Jurkat, Clone E6-1 (cell line): ENCODE data around the gene WDR93.

Experiments used
- DNase-seq: peaks from one replicate; pipeline ENCODE4 v3.0.0-alpha.2; 2011; ENCODE audit warnings: low read depth, low spot score
- H3K4me3 ChIP-seq: 2 replicates; pipeline ENCODE4 v1.5.1; 2011; ENCODE audit warnings: mild to moderate bottlenecking, low read length, control low read depth, moderate library complexity

WDR93 gene

DNA sequence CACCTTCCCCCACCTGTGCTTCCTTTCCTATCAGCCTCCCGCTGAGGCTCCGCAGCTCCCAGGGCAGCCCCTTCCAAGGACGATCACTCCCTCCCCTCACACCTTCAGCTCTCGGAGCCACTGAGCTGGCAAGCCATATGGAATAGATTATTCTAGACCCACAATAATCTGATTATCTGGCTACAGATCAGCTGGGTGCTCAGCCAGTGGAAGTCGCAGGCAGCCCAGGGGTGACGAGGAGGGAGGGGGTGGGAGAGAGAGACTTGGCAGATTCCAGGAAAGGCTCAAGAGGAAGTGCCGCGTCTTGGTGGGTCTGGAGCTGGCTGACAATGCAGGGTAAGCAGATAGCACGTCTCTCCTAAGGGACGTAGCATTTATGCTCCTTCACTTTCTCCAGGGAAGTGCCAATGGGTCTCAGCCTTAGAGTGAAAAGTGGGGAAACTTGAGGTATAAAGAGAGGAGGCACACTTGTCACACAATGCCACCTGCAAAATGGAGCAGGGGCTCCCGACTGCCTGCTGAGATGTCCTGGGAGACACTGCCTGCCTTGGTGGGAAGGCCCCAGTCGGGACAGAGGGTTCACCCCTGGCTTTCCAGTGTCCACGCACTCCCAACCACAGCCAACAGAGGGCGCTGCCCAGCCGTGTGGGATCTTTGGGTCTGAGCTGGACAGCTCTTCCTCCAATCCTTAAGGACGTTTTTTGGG lies 69.8 kb downstream of the WDR93 start:
- peak; percentile 14 for DNase-seq
- no peak overlapping the region for H3K4me3 ChIP-seq

DNA sequence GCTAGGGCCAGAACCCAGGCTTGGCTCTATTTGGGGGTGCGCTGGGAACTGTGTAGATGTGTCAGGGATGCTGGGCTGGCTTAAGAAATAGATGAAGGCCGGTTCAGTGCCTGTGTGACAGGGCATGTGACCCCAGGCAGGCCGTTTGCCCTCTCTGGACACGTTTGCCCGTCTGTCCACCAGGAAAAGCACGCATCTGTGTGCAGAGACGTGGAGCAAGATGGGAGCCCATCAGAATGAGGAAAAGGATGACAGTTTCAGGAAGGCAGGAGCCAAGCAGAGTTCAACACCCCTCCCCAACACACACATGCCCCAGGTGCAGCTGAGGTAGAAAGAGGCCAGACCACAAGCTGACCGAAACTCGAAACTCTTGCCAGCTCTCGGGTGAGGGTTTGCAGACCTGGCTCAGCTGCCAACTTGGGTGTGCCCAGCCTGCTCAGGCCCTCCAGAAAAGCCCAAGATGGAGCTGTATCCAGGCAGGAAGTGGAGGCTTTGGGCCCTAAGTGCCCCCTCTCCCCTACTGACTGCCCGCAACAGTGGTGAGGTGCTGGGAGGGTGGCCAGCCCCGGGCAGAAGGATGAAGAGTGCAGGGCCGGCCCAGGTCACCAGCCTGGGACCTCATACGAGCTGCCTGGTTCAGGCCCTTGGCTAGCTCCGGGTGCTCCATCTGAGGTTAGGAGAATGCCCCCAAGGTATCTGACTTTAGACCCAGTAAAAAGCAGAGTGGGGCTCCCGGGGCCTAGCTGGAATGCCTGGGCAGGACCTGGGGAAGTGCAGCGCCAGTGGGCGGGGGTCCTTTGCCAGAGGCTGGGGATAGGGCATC lies 70.6 kb downstream of the WDR93 start:
- DNase-seq: no peak
- no peak overlapping the region for H3K4me3 ChIP-seq

DNA sequence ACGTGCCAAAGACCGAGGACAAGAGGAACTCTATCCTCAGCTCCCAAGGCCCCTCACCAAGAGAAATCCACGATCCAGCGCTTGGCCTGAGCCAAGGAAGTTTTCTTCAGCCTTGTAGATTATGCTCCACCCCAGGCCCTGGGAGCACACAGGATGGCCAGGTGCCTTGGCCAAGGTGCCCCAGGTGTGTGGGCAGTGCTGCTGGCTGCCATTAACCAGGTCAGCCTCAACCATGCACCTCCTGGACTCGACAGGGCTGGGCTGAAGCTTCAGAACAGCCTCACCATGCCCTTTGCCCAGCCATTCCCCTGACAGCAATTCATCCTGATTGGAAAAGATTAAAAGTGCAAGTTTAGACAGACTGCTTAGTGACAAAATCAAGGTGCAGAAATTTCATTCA lies 71.3 kb downstream of the WDR93 start:
- H3K4me3 ChIP-seq: no peak overlapping the region
- no peak for DNase-seq

DNA sequence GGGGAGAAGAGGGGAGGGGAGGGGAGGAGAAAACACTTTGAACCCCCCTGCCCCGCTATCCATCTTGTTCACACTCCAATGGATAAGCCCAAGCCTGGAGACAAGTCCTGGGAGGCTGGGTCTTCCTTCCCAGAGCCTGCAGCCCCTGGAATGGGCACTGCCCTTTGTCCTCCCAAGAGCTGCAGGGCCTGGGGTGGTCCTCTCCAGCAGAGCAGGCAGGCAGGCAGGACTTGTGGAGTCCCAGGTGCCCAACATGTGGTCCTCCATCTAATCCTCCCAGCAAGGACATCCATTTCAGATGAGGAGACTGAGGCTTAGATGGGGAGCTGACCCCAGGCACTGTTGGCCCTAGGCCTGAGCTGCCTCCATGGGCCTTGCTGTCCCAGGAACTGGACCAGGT lies 75.1 kb downstream of the WDR93 start:
- no peak overlapping the region for H3K4me3 ChIP-seq
- no peak for DNase-seq

DNA sequence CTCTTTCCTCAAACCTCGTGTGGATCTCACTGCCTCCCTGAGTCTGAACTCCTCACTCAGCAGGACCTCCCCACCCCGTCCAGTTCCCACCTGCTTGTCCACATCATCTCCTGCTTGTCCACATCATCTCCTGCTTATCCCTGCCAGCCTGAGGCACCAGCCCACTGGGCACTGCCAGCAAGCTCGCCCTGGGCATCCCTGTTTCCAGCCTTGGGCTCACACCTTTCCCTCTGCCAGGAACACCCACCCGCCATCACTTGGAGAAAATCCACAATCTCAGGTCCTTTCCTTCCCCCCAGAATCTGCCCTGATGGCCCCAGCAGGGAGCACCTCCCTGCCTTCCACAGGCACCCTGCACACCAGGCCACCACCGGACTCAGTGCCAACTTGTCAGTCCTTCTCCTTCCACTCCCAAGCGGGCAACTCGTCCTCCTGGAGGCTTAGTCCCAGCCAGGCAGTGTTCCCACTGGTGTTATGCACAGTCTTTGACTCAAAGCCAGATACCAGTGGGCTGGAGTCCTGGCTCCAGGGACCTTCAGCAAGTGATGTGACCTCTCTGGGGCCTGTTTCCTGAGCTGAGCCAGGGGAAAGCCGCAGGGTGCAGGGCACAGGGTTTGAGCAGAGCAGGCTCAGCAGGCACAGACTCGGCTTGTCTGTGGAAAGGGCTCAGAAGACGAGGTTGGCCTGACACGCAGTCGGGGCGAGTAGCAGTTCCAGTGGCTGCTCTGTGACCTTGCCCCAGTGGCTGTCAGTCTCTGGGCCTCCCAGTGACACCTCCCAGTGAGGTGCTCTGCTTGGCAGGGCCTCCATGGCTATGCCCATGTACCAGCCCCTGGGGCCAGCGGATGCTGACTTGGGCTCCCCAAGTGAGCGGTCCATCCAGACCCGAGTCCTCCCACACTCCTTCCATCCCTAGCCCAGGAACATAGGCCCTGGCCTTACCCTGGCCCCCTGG lies 76.0 kb downstream of the WDR93 start:
- no peak for DNase-seq

DNA sequence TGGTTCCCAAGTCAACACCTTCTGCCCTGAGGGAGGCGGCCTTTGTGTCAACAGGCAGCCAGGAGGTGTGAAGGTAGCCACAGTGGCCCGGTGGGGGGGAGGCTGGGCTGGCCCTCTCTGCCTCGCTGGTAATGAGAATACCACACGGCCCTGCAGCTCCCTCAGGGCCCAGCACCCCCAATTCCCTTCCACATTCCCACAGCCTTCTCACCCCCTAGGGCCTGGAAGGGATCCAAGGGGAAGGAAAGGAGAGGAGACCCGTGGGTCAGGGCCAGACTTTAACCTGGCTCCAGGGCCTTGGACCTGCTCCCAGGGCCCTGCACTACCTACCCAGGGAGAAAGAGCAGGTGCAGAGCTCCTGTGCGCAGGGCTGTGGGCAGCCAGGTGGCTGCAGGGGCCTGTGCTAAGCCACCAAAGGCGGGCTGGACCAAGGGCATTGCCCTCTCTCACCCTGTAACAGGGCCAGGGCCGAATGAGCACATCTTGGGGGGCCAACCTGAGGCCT lies 76.9 kb downstream of the WDR93 start:
- DNase-seq: no peak
- H3K4me3 ChIP-seq: no peak overlapping the region

More for the DNA sequence above, 76.0 kb downstream of the WDR93 start:
- no peak overlapping the region for H3K4me3 ChIP-seq

DNA sequence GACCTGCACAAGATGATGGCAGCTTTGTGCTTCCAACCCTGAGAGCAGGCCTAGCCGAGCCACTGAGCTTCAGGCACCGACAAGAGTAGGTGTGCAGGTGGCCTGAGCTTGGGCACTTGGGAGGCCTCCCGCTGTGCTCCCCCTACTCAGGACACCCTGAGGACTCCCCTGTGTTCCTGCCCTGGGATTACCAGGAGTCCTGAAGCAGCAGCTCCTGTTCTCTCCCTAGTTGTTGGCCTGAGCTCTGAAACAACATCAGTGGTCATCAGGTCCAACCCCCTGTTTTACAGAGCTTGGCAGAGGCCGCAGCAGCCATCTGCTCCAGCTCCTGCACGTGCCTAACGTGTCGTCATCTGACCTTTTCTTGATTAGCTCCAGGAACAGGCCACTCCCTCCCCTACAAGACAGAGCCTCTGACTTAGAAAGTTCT lies 77.5 kb downstream of the WDR93 start:
- DNase-seq: no peak
- H3K4me3 ChIP-seq: no peak overlapping the region

DNA sequence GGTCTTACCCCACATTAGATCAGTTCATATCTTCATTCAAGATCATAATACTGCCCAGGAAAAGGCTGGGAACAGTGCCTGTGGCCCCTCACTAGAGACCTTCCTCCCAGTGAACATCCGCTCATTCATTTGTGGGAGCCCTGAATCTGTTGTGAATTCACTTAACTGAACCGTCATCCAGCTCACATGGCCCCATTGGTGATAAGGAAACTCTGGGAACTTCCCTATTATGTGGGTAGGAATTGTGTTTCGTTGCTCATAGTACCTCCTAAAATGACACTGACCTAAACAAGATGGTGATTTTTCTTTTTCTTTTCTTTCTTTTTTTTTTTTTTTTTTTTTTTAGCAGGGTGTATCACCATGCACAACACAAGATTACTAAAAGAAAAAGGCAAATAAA lies 78.8 kb downstream of the WDR93 start:
- H3K4me3 ChIP-seq: no peak overlapping the region
- no peak for DNase-seq

DNA sequence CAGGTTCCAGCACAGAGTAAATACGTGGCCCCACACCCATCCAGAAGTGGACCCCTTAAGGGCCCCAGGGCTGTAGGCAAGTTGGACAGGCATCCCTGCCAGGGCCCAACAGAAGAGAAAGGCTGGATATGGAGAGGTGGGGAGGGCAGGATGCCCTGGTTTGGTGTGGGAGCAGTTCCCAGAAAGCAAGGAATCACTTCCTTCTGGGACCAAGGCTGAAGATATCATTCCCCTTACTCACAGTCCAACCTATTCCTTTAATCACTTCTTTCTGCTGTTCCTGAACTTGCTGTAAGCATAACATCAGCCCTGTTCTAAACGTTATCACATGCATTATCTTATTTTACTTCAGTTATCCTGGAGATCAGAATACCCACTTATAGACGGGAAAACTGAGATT lies 79.4 kb downstream of the WDR93 start:
- no peak for DNase-seq
- H3K4me3 ChIP-seq: no peak overlapping the region

DNA sequence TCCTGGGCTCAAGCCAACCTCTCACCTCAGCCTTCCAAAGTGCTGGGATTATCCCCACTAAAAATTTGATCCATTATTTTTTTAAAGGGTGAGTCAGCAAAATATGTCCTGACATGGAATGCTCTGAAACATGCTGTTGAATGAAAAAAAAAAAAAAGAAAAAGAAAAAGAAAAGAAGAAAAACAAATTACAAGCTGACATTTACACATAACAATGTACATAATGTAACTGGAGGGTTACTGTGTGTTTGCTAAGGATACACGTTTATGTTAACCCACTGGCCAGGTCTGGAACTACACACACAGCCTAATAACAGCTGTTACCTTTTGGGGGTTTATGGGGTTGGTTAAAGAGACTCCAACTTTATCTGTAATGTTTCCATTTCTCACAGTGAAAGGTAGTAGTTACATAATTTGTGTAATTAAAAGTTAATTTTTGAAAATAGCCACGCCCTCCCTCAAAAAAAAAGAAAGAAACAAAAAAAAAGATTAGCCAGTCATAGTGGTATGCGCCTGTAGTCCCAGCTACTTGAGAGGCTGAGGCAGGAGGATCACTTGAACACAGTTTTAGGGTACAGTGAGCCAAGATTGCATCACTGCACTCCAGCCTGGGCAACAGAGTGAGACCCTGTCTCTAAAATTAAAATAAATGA lies 82.4 kb downstream of the WDR93 start:
- H3K4me3 ChIP-seq: no peak overlapping the region
- DNase-seq: peak; percentile 22

DNA sequence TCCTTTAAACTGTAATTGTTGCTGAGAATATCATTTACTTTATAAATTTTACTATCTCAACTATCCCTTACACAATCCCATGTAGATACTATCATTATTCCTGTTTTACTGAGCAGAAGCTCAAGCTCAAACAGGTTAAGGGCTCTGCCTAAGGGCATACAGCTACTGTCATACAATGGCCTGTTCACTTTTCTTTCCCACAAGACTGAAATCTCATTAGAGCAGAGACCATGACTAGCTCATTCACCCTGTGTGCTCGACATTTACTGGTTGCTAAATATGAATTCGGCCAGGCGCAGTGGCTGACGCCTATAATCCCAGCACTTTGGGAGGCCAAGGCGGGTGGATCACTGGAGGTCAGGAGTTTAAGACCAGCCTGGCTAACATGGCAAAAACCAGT lies 83.9 kb downstream of the WDR93 start:
- H3K4me3 ChIP-seq: no peak overlapping the region
- no peak for DNase-seq

DNA sequence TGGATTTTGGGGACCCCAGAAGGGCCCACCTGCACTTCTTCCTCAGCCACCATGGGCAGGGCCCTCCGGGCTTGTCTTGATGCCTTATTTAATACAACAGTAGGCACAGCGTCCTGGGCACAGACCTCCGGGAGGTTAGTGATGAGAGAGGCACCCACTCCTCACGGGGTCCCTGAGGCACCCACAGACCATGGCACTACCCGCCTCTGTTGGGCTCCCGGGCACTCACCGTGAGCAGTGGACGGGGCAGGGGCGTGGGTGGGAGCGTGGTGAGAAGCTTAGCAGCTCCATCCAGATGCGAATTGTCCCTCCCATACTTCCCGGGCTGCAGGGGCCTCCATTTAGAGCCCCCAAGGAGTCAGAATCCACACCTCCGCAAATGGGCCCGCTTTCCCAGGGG lies 85.2 kb downstream of the WDR93 start:
- DNase-seq: no peak
- no peak overlapping the region for H3K4me3 ChIP-seq

DNA sequence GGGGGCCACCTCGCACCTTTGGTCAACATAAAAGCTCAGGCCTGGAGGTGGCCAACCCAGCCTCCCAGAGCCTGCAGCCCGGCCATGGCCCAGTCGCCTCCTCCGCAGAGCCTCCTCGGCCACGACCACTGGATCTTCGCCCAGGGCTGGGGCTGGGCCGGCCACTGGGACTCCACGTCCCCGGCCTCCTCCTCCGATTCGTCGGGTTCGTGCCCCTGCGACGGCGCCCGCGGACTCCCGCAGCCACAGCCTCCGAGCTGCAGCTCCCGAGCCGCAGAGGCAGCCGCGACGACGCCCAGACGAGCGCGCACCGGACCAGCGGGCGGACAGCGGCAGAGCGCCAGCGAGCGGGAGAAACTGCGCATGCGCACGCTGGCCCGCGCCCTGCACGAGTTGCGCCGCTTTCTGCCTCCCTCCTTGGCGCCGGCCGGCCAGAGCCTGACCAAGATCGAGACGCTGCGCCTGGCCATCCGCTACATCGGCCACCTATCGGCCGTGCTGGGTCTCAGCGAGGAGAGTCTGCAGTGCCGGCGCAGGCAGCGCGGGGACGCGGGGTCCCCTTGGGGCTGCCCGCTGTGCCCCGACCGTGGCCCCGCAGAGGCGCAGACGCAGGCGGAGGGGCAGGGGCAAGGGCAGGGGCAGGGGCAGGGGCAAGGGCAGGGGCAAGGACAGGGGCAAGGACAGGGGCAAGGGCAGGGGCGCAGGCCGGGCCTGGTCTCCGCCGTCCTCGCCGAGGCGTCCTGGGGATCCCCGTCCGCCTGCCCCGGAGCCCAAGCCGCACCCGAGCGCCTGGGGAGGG lies 85.9 kb downstream of the WDR93 start, which contains the start of gene MESP2:
TSS of gene MESP2 (plus strand) at position 59 of the 799 bp plus-strand sequence. CDS start at position 85, 26 bp downstream.
- DNase-seq: no peak
- H3K4me3 ChIP-seq: peak within 1 kb of the TSS; percentile 33

DNA sequence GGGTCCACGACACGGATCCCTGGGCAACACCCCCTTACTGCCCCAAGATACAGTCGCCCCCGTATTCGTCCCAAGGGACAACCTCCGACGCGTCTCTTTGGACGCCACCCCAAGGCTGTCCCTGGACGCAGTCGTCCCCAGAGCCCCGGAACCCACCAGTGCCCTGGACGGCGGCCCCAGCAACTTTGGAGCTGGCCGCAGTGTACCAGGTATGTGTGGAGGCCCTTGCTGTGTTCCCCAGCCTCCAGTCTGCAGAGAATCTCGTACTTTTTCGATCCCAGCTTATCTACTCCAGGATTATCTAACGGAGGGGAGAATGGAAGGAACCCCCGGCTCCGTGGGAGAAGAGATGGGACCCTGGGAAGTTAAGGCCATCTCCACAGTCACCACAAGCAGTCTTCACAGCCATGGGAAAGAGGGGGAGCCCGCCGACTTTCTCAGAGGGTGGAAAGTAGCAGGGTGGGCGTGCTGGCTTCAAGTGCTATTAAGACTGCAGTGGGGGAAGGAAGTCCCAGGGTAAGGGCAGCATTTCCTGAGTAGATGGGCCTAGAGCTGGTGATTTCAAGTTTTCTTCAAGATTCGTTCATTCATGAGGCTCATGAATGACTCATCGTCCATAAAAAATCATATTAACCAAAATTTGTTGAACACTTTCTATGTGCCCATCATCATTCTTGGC lies 86.6 kb downstream of the WDR93 start:
- H3K4me3 ChIP-seq: no peak overlapping the region
- no peak for DNase-seq

DNA sequence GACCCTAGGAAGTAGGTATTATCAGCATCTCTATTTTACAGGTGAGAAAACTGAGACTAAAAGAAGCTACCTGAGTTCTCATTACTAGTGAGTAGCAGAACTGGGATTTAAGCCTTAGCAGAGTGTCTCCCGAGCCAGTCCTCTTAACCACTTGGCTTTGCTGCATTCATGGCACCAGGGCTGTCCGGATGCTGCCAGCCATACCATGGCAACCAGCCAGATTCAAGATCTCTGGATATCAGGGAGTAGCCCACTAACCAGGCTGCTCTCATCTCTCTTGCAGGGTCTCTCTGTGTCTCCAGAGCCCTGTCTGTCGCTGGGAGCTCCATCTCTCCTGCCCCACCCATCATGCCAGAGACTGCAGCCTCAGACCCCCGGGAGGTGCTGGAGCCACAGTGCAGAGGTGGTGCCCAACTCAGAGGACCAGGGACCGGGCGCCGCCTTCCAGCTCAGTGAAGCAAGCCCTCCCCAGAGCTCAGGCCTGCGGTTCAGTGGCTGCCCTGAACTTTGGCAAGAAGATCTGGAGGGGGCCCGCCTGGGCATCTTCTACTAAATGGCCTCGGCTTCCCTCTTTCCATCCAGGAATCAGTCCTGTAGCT lies 87.3 kb downstream of the WDR93 start:
- DNase-seq: no peak

DNA sequence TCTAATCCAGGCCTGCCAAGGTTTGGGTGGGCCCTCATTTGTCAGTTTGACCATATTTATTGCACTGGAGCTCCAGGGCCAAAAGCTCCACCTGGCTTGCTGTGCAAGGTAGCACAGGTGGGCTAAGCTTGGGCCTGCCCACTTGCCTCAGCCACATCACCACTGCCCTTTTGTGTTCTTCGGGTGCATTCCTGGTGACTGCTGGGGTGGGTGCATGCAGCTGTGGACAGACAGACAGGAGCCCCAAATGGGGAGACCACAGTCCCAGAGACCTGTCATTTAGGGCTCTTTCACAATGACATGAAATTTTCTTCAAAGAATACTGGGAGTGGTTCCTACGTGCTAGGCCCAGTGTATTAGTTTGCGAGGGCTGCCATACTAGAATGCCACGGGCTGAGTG lies 88.2 kb downstream of the WDR93 start:
- DNase-seq: no peak

More for the DNA sequence above, 87.3 kb downstream of the WDR93 start:
- no peak overlapping the region for H3K4me3 ChIP-seq

DNA sequence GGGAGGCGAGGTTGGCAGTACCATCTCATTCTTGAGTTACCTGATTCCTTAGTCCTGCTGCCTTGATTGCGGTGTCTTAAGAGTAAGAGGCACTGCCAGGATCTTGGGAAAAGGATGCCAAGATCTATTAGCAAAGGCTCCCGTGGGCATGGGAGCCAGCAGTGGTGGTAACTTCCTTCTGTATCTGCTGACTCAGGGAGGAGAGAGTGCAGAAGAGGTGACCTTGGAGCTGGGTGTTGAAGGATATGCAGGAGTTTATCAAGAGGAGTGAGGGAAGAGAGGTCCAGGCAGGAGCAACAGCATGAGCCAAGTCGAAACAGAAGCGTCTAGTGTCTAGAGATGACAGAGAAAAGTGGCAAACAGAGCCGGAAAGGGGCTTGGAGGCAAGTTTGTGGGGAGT lies 90.0 kb downstream of the WDR93 start:
- DNase-seq: no peak
- no peak overlapping the region for H3K4me3 ChIP-seq

More for the DNA sequence above, 88.2 kb downstream of the WDR93 start:
- no peak overlapping the region for H3K4me3 ChIP-seq
